Stimulated activated CD4-positive, alpha-beta T cell treated with anti-CD3 and anti-CD28 coated beads, Interleukin-15, amount 100 ng/mL, for 1 hour (primary cell): ENCODE measurements around the gene GIT1.

ENCODE experiments used
- DNase-seq, 2 donors: peaks; one replicate each; pipeline ENCODE4 v3.0.0-alpha.2; 2020; ENCODE audit warnings: low read depth in 1 of 2, low spot score in 1 of 2

The GIT1 gene

DNA sequence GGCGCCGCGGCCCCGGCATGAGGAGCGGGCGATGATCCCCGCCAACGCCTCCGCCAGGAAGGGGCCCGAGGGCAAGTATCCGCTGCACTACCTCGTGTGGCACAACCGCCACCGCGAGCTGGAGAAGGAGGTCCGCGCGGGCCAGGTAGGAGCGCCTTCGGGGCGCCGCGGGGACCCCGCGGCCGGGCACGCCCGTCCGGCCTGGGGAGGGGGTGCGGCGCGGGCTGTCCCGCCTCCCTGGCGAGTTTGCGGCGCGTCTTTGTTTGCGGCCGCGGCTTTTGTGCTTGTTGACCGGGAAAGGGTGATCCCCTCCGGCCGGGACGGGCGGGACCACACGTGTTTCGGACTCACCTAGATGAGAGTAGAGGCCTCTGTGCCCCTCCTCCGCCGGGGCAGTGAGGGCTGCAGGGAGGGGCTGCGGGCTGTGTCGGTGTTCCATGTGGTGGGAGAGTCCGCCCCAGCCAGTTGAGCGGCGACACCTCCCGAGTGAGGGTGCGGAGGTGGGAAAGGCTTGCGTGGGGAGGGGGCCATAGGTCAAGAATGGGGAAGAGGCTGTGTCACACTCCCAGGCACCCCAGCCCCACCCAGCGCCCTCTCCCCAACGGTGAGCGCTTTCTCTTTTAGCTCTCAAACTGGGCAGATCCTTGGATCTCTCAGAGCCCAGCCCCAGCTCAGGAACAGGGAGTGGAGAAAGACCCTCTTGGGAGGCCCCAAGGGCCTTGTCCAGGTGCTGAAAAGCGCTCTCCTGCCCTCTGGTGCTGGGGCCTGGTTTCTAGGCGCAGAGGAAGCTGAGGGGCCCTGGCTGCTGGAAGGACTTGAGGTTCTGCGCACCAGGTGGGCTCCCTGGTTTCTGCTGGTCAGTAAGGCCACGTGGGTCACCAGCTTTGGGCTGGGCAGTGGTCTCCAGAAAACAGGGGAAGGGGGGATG lies 4.4 kb upstream of the GIT1 start:
- no peak for DNase-seq

DNA sequence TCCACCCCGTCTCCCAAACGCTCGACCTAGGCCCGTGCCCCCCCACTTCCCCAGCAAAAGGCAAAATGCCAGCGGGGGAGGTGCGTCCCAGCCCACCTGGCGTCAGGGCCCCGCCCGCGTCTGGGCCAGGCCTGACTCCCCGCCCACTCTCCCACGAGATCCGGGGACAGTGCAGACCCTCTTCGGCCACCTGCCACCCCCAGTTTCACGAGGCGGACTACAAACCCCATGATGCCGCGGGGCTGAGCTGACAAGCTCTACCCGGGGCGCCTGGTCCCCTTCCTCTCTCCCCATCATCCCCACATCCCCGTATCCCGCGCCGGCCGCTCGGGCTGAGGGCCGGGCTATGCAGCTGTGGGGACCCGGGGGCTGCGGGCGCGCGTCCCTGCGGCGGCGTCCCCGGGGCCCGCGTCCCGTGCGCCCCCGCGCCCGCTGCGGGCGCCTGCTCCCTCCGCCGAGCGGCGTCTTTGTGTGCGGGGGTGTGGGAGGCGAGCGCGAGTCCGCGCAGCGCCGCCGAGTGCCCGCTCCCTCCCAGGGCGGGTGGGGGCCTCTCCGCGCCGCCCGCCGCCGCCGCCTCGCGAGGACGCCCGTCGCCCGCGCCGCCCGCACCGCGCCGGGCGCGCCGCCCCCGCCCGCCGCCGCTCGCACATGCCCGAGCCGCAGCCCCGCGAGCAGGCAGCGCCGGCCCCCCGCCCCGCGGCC lies 3.6 kb upstream of the GIT1 start, which contains the start of gene ANKRD13B:
ANKRD13B (plus strand) TSS at position 283 of the 702 bp plus-strand sequence. CDS start 490 bp downstream, outside the sequence.
- no peak for DNase-seq

DNA sequence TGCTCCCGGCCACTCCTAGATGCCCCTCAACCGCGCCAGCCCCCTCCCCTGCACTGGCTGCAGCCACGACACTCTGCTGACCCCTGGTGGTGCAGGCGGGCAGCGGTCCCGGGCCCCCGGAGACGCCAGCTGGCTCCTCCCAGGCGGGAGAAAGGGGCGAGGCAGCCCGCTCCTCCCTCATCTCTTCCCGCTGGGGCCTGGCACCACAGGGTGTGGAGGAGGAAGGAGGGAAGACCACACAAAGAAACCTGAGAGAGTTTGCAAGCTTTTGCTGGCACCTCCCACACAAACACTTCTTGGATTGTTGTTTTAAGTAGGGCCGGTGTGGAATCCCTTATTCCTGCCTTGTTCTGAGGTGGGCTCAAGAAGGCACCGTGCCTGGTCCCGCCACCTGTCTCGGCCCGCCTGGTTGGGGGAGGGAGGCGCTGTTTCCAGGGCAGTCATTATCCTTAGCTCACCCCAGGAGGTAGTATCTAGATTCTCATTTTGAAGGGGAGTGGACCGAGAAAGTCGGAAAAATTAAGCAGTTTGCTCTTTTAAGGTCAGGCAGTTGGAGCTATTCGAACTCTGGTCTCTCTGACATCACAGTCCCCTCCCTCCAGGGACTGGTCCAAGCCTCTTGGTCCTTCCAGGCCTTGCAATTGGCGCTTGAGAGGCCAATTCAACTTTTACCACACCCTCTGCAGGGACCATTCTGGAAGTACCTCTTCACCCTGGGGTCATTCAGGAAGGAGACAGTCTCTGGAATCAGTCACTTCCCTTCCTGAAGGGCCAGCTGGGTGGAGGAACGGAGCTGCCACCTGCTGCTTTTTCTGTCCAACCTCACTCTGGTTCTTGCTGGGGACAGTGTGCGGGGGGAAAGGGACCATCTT lies 2.5 kb upstream of the GIT1 start:
- DNase-seq: peak; percentile 64 to 74

DNA sequence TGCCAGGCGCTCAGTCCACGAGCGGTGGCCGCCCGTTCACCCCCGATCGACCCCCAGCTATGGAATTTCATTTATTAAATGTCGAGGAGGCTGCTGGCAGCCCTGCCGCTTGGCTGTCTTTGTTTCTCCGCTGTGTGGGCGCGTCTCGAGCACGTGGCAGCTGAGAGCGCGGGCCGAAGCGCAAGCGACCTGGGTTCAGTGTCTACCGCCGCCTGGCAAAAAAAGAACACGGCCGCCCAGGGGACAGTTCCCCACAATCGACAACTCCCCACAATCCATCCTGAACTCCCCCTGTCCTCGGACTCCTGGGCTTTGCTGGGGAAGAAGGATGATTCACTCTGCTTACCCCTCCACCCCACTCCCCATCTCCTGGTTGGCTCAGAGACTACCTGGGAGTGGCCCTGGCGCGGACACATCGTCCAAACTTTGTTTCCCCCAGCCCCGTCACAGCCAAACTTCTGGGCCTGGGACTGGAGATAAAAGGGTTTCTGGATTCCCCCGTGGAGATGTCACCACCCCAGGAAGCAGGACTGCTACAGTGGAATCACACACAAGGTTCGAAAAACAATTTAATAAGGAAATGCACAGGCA lies 1.8 kb upstream of the GIT1 start:
- no peak for DNase-seq

DNA sequence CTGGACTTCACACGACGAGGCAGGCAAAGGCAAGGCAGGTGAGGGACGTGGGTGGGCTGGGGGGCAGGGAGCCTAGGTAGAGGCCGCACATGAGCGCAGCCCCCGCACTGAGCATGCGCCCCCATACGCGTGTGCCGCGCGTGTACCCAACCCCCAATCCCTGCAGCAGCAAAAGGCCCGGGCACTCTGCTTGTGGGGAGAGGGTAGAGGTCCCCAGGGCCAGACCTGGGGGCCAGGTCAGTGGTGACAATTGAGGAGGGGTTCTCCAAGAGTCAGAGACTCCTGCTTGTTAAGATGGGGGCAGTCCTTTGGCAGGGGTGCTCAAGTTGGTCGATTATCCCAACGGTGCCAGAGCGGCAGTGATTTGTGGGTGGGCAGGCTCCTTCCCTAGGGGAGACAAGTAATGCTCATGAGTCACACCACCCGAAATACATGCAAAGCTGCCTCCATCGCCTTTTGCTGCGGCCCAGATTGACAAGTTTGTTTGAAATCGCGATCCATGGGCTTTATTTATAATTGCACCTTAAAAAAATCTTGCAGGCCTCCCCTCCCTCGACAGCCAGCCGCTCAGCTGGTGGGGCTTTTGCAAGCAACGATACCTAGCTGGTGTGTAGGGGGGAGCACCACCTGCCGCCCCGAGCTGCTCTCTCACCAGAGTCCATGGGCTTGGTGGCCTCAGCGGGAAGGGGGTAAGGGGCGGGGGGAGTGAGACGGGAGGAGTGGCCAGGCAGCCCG lies 1.1 kb upstream of the GIT1 start:
- DNase-seq: no peak

DNA sequence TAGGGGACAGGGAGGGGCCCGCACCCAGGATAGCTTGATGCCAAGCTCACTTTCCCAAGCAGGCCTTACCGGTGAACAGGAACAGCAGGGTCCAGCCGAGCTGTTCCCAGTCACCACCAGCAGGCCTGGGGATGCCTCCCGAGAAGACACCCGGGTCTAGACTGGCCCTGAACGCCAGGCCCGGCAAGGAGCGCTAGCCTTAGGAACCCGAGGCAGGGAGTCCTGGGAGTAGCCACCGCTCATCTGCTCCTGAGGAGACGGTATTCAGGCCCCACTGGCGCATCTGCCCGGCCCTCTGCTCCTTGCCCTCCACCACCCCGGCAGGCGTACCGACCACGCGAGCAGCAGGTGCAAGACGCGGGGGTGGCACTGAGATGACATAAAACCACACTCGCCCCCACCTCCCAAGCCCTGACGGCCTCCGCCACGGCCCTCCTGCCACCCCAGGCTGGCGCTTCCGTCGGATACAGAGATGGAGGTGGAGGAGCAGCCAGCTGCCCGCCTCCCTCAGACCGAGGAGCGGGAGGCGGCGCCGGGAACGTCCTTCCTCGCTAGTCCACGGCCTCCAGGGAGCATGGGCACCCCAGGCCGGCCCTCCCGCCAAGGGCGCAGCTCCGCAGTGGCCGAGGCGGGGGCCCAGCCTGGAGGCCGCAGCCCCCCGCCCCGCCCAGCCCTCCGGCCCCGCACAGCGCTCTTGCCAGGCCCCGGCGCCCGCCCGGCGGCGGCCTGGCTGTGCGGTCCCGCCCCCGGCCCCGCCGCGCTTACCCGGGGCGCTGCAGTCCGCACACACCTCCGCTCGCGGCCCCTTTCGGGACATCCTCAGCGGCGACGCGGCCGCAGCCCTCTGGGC lies 661 bp downstream of the GIT1 start:
- DNase-seq: no peak

DNA sequence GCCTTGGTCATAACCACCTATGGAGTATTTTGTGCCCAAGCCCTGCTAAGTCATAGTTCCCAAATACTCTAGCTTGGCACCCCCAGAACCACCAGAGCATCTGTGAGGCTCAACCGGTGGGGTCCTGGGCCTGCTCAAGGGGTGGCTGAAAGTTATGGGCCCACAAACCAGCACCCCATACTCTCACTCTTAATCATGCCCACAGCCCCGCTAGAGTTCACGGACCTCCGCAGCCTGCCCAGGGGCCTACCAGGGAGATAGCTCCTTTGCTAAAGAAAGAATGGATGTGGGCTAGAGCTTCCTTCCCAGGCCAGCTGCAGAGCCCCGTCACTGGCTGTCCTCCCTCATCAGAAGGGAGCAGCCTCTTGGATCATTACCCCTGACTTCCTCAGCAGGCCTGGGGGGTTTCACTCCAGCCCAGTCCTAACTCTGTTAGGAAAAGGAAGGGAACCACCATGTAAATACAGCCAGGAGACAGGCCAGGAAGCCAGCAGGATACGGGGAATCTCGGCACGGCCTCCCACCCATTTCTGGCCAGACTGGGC lies 1.4 kb downstream of the GIT1 start:
- no peak for DNase-seq

DNA sequence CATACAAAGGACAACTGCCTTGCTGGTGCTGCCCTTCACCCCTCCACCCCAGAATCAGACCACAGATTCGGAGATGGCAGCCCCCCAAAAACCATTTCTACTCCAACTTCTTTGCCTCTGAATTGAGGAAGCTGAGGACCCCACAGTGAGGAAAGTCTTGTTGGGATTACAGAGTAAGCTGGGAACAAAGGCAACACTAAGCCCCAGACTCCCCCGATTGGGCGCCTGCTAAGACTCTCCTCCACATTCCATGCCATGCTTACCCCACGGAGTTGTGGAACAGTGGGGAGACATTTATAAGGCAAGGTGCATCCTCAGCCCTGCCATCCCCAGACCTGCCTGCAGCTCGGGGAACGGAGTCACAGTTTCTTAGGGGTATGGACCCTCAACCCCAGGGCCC lies 1.9 kb downstream of the GIT1 start:
- no peak for DNase-seq

DNA sequence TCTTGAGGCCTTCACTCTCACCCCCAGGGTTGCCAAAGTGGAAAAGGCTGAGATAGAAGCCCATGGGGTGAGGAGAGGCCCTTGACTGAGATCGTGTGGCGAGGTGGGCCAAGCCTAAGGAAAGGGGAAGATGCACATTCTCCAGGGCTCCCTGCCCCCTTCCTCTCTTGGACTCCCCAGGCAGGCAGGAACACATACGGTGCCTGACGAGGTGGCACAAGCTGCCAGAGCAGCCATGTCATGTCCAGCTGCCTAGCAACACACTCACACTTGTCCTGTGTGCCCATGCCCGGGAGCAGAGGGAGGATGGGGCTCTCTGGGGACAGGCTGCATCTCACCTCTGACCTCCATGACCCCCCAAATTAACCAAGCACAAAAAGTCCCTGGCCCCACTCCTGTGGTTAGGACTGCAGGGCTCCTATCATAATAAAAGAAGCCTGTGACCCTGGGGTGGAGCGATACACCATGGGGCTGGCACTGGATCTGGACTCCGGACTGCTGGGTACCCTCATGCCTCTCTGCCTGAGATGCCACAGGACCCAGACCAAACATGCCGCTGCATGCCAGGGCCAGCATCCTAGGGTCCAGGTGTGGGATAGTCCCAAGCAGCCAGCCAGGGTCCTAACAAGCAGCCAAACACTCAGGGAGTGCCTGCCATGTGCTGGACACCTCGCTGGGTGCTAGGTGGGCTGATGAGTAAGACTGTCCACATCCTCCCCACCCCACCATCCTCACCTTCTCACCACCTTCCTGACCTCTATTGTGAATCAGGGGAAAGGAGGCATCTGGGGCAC lies 2.6 kb downstream of the GIT1 start:
- no peak for DNase-seq

DNA sequence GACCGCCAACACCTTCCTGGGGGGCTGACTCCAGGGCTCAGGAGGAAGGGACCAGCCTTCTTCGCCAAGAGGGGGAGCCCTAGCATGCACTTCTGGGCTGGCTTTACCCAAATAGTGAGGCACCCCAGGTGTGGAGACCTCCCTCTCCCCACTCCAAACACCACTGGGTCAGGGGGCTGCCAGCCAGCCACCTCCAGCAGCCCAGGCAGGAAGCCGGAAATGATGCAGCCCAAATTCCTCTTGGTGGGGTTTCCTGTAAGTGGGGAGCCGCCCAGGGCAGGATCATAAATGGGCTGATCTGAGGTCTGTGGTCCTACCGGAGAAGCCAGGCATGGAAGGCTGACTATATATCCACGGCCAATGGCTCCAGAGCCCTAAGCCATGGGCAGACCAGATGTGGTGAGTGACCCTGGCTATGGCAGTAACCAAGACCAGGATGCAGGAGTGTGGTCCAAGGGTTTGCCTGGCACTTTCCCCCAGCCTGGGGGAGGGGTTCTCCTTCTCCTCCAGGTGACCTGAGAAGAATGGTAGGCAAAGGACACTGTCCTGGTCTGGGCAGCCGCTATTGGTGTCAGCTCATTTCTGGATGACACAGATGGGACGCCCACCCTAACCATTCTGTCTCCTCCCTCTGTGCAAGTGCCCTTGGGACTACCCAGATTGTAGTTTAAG lies 4.2 kb downstream of the GIT1 start:
- DNase-seq: no peak

DNA sequence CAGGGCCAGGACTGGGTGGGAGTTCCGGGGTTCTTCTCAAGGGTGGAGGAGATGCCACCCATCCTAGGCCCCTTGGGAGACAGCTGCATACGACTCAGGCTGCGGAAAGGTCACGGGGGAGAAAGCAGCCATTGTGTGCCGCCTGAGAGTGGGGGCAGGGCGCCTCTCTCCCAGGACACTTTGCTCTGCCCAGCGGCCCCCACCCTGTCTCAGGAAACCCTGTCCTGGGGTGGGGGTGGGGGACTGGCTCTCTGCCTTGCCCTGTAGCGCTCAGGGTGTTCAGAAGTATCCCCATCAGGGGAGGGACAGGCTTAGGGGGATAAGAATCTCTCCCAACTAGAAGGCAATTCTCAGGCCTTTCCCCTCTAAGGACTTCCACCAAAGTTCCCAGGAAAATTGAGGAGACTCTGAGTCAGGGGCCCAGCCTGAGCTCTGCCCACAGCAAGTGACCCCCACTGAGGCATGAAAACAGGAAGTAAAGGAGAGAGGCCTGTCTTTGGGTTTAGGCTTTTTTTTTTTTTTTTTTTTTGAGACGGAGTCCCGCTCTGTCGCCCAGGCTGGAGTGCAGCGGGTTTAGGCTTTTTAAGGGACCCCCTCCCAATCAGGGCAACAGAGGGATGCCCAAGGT lies 4.9 kb downstream of the GIT1 start:
- DNase-seq: no peak

DNA sequence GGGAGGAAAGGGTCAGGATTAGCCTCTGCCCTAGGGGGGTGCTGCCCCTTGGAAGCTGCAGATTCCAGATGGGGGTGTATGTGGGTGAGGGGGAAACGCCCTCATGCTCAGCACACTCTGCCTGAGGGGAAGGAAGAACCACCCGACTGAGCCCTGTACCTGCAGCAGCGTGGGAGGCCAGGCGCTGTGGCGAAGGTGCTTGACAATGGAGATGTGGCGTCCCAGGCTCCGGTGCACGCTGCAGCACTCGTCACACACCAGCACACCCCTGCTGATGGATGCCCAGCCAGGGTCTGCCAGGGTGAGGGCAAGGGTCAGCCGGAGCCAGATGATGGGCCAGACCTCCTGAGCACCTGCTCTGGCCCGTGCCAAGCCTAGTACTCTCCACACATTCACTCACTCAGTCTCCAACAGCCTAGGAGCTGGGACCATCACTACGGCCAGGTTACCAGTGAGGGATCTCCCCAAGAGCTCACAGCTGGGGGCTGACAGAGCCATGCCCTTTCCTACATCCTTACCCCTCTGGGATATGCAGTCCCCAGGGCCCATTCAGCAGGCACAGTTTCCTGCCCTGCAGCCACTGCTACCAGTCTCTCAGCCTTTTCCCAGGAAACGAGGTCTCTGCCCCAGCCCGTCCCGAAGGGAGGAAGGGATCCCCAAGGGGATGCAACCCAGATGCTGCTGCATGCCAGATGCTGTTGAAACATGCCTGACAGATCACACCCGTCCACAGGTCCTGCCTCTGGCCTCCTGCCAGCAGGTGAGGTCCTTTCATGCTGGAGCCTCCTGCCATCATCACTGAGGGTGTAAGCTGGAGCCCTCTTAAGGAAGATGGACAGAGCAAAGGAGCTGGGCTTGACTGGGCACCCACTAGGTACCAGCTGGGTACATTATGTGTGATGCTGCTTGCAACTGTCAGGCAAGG lies 5.9 kb downstream of the GIT1 start:
- DNase-seq: no peak

DNA sequence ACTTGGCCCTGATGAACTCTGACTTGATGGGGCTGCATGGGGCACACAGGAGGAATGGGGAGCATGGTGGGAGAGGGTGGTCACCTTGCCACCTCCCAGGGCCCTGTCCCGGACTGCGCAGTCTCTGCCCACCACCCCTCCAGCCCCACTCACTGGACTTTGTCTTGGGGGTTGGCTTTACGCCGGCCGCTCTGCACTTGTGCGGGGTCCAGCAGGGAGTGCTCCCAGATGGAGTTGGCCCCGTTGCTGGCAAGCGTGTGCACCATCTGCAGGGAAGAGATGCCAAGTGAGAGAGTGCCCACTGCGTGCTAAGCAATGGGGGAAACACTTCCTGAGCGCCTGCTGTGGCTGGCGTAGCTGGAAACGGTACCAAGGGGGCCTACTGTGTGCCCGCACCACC lies 6.7 kb downstream of the GIT1 start:
- no peak for DNase-seq

DNA sequence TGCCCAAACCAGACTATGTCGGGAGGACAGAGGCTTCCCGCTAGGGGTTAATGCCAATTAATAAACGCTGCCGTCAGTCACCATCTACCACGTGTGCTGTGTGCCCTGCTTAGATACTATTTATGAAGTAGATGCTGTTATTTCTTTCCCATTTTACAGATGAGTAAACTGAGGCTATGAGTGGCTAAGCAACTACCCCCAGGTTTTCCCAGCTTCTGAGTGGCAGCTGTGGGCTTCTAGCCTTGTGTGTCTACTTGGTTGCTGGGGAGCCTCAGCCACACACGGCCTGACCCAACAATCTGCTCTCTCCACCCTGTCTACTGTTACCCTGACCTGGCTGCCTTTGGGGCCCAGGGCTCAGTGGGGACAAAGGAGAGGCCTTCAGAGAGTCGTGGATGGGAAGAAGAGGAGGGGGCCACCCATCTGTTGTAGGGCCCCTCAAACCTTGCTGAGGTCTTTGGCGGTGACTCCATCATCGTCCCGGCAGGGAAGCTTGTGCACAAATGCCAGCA lies 7.1 kb downstream of the GIT1 start:
- DNase-seq: no peak

DNA sequence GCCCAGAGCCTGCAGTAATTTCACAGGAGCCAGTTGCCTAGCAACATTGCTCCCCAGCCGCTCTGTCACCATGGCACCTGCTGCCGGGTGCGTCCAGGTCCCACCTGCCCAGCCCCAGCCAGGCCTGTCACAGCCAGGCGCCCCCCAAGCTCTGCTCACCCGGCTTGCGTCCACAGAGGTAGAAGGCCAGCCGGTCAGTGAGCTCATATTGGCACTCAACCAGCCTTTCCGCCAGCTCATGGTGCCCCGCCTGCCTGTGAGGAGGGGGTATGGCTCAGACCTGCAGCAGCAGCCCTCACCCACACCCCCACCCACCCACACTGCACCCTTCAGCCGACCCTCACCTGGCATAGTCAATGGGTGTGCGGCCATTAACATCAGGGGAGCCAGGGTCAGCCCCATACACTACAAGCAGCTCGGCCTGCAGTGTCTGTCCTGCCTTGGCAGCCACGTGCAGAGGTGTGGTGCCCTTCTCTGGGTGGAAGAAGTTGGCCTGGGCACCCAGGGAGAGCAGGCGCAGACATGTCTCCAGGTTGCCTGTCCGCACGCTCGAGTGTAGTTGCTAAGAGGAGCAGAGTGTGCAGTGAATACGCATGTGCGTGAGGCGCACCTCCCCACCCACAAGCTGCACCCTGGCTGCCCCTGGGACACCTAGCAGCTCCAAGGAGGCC lies 7.7 kb downstream of the GIT1 start:
- no peak for DNase-seq
